Activated gamma-delta T cell treated with Interleukin-2 at 50 U/mL for 16 hours (primary cell): ENCODE results near the gene FBXO38.

Experiments
- DNase-seq: peaks from one replicate; pipeline ENCODE4 v3.0.0-alpha.2; 2020

FBXO38 gene, protein sequence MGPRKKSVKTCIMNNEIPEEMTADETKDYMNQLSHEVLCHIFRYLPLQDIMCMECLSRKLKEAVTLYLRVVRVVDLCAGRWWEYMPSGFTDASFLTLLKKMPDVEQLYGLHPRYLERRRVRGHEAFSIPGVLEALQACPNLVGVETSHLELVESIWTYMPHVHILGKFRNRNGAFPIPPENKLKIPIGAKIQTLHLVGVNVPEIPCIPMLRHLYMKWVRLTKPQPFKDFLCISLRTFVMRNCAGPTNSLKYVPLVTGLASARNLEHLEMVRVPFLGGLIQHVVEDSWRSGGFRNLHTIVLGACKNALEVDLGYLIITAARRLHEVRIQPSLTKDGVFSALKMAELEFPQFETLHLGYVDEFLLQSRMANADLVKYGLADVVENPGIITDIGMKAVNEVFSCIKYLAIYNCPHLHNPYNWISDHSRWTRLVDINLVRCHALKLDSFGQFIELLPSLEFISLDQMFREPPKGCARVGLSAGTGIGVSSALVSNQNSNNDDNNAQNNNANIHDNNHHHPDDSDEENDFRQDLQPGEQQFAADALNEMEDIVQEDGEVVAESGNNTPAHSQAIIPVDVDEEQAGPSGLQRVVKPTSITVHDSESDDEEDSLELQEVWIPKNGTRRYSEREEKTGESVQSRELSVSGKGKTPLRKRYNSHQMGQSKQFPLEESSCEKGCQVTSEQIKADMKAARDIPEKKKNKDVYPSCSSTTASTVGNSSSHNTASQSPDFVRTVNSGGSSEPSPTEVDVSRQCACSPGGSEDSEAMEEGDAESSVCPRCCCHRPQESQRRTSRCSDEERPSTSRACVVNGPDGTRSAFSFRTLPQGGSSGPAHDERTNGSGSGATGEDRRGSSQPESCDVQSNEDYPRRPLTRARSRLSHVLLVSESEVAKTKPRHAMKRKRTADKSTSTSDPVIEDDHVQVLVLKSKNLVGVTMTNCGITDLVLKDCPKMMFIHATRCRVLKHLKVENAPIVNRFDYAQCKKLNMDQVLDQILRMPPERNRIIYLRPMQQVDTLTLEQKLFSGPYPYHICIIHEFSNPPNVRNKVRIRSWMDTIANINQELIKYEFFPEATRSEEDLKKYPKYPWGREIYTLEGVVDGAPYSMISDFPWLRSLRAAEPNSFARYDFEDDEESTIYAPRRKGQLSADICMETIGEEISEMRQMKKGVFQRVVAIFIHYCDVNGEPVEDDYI

DNA sequence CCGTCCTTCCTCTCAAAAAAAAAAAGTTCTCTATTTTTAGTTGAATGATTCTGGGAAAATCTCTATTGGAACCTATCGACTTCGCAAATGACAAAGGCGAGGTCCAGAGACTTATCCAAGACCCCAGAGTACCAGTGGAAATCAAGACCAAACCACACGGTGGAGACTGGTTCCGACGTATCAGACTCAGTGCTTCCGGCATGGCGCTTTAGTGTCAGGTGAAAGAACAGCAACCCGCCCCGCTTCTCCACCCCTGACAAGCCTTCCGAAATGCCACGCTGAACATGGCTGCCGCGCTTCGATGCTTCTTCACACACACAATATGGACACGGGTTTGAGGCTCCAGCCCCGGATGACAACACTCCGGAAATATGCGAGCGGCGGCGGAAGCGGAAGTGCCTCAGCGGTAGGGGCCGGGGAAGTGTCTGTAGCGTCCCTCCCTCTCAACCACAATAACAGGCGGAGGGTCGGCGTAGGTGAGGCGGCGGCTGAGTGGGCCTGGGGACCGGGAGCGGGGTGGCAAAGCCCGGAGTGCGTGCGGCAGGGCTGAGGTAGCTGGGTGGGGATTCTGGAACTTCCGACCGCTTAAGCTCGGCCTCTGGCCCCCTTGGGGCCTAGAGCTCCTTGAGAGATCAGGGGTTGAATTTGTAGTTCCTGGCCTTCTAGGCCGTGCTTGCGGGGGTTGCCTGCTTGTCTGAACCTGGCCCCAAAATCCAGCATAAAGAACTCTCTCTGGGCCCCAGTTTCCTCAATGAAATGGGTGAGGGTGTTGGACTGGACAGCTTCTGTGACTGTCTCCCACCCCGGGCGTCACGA is at the start of gene FBXO38:
TSS of gene FBXO38 (plus strand) at position 395 of the 816 bp plus-strand sequence. CDS start 10,819 bp downstream, outside the sequence.
- peak; percentile 97 for DNase-seq

DNA sequence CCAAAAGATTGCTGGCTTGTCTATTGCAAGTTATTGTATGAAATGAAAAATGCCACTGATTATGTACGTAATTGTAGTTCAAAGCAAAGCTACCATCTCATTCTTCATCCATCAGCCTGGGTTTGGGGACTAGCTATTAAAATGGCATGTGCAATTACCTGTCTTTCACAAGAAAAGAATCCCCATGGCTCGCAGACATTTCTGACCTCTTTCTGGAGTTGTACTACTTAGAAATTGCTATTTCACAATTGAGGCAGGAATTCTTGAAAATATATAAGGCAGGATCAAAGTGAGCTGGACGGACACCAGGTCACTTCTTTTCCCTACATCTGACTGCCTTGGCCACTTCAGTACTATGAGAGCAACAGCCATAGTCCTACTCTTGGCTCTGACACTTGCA is 48.5 kb upstream of the FBXO38 start, which contains the start of gene SPINK9:
TSS of gene SPINK9 (plus strand) at position 301 of the 400 bp plus-strand sequence. CDS start at position 356, 55 bp downstream.
- no peak for DNase-seq

DNA sequence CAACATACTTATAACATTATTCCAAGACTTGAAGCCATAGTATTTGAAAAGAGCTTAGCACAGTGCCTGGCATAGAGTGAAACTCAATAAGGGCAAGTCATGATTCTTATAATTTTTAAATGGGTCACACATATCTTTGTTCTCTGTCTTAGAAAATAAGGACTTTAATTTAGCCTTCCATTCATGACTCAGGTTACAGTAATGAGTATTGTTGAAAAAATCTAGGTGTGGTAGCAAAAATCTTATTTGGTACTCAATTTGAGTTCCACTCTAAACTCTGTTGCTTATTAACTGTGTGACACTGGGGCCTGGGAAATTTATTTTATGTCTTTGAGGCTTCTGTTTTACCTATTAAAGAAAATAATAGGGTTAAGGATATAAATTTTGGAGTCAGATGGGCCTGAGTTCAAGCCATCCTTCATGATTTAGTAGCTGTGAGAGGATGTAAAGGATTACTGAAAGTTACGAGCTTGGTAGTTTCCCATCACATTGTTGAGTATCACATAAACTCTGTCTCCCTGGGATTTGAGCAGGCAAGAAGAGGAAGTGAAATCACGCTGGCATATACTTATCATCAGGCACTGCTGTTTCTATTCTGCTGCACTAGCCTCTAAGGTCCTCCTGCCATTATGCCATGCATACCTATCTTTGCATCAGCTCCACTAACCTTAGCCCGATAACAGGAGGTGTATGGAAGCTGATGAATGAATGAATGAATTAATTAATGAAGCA is 46.9 kb upstream of the FBXO38 start:
- DNase-seq, result no peak

DNA sequence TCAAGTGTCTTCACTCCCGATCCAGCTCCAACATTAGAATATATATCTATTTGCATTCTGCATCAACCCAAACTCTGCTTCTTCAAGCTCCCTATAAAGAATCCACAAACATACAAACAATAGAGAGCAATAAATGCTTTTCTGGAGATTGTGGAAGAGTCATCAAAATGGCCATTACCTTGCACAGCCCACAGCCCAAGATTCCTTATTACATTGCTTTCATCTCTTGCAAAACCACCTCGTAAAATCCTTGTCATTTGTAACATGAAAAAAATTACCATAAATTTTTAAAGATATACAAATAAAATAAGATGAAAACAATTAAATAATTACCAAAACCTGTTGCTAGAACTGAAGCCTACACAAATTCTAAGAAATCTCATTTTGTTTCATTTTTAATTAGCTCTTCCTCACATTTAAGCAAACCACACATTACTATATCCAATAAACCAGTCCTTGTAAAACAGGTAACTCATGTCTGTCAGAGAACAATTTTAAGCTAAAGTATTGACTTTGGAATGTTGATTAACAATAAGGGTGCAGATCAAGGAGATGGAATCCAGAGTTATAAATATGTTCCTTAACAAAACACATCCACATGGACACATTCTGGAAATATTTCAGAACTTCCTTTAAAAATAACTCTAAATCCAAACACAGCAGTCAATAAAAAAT is 41.2 kb upstream of the FBXO38 start:
- no peak for DNase-seq

DNA sequence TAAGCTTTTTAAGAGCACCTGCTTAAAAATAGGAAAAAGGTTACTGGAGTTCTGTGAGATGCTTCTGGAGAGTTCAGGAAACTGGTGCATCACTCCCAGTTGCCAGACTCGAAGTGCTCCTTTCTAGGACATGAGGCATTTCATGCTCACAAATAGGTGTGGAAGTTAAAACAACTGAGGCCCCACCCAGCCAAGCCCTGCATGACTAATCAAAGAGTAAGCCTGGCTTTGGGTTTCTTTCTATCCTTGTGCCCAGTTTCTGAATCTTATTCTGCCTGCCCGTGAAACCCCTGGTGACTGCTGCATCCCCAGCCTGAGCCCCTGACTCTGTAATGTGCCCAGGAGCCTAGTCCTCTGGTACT is 40.7 kb upstream of the FBXO38 start:
- no peak for DNase-seq

DNA sequence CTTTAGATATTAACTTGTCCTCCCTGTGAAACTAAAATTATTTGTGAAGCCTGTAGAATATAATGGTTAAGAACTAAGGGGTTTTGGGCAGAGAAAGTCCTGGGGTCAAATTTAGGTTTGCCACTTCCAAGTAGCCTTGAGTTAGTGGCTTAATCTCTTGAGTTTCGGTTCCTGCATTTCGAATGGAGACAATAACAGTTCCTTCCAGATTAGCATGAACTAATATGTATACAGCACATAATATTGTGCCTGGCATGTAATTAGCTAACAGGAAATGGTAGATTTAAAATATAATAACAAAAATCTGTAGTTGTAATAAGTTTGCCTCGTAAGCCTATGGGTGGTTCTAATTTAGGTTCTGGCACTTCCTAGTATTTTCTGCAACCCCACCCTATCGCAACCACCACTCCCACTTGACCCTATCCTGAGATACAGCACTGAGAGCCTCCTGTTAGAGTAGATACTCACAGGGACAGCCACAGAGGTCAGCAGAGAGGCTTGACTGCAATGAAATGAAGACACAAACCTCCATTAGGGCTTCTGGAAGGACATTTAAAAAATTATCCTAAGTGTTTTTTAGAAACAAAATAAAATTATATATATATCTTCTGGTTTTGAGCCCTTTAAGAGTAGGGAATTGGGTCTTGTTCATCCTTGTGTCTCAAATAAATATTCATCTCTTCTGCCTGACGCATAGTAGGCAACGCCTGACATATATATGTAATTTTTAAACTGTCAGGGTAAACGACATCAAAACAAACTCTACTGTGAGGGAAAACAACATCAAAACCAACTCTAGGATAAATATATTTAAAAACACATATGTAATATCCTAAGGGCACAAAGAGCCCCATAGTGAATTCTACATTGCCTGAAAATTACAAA is 39.9 kb upstream of the FBXO38 start:
- no peak for DNase-seq

DNA sequence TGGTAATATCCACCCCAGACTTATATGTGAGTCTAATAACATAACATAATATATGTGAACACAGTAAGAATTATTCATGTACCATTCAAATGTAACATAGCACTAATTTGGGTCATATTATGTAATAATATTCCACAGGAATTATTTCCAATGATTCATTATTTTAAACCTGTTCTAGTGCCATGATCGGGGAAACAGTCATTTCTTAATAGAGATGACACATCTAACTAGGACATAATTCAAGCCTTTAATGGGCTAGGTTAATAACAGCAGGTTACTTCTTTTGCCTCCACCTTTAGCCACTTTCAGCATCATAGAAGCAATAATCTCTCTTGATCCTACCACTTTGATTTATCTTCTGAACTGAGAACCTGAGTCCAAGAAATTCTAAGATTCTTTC is 36.1 kb upstream of the FBXO38 start:
- no peak for DNase-seq

DNA sequence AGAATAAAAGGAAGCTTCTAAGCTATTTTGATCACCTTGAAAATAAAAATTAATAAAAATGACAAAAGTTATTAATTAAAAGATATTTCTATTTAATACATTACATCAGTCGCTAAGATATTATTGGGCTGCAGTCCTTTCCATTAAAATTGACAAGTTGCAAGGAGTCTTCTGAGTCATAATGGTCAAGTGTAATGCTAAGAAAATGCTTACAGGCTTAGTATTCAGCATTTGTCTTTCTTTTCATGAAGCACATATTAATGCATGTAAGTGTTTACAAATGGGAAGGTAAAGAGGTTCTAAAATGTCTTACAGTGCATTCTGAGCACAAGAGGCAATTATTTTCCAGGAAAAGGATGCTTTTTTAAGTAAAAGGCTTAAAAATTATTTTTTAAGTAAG is 31.1 kb upstream of the FBXO38 start:
- no peak for DNase-seq

DNA sequence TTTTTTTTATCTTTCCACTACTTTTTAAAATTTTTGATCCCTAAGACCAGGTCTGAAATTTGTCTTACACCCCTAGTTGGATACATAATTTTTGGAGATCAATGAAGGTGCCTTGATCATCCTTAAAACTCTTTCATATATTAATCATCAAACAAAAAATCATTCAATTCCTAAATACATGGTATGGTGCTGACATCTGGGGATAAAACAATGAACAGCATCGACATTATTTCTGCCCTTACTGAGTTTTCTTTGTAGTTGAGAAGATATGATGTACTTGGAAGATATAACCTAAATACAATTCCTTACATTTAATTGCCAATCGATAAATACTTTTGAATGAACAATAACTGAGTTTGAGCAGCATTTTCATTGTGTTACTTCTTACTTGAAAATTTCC is 30.1 kb upstream of the FBXO38 start:
- DNase-seq, result no peak

DNA sequence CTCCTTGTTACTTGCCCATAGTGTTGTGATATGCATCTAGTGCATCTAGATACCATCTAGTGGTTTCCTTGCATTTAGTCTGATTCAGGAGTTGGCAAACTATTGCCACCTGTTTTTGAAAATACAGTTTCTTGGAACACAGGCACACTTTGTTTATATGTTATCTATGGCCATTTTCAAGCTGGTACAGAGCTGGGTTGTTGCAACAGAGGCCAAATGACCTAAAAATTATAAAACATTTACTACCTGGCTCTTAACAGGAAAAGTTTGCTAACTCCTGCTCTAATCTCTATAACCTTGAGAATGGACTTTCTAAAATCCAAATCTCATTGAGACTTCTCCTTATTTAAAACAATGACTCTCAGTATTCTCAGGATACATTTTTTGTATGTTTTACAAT is 19.4 kb upstream of the FBXO38 start:
- no peak for DNase-seq

DNA sequence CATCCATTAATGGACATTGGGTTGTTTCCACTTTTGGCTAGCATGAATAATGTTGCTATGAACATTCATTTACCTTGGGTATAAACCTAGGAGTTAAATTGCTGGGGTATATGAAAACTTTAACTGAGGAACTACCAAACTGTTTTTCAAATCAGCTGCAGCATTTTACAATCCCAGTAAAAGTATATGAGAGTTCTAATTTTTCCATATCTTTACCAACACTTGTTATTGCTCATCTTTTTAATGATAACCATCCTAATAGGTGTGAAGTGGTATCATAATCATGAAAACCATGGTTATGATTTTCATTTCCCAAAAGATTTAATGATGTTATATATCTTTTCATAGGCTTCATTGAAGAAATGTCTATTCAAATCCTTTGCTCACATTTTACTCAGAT is 15.5 kb upstream of the FBXO38 start:
- DNase-seq, result no peak

DNA sequence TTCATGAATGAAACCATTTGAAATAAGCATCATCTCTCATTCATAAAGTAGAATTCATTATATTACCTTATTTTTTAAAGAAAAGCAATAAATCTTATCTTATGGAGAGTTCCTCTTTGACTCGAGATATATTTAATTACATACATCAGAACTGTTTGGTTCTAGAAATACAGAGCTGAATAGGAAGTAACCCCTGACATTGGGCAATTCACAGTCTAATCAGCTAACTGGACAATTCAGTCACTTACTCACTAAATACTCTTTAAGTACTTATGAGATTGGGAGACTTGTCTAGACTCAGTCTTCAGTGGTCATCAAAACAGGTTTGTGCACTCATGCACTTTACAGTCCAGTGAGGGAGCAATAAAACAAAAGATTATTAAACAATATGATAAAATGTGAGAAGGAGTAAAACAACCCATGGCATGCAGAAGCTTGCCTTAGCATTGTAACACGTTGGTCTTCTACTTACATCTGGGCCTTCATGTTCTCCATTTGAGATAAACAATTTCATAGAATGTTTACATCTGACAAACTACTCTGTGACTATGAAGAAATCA is 11.5 kb upstream of the FBXO38 start:
- no peak for DNase-seq

DNA sequence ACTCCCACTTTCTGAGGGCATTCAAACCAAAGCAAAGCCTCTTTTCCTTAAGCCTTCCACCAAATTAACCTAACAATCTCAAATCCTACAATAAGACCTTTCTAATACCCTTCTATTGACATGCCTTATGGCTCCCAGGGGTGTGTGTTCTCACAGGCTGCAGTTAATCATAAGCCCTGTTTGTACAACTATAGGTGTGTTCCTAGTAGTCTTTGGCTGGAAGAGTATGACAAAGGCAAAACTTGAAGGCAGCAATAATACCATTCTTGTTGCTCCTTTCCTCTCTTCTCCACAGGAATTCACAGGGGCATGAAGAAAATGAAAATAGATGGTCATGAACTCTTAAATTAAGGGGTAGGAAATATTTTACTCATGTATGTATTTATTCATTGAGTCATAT is 10.9 kb upstream of the FBXO38 start:
- no peak for DNase-seq

DNA sequence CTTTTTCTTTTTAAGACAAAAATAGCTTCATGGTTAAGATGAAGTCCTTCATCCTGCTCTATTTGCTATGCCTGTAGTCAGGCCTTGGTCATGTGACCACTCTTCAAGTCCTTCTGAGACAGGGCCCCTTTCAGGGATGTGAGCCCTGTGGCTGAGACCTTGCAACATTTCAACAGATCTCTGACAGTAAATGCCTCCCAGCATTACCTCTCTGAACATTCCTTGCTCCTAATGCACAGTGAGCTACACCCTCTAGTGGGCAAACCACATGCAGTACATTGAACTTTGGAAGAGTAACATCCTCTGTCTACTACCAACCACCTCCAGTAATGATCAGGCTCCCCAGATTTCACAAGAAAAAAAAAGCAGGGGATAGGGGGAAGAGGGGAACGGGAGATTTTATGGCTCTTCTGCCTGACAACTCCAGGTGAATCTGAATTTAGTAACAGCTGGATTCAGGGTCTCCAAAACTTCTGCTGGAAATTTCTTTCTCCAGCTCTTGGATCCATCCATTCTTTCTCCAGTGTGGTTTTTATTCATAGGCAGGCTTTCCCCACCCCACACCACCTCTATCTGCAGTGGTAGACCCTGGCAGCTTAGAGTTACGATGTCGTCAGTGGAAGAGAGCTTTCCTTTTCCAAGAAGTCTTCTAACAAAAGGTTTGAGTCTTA is 8.9 kb upstream of the FBXO38 start:
- DNase-seq, result peak; percentile 7

DNA sequence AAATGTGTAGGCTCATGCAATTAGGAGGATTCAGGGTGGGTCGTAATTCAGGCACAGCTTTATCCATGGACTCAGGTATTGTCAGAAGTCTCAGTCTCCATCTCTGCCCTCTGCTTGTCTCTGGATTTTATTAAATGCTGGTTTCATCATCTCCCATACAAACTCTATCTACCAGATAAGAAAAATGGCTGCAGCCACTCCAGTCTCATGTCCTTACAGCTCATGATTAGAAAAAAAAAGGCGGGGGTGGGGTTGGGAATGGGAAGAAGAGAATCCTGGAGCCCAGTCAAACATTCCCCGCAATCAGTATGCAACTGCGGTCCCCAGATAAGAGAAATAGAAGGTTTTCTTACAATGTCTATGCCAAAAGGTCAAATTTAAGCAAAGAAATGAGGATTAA is 7.6 kb upstream of the FBXO38 start:
- DNase-seq, result no peak

DNA sequence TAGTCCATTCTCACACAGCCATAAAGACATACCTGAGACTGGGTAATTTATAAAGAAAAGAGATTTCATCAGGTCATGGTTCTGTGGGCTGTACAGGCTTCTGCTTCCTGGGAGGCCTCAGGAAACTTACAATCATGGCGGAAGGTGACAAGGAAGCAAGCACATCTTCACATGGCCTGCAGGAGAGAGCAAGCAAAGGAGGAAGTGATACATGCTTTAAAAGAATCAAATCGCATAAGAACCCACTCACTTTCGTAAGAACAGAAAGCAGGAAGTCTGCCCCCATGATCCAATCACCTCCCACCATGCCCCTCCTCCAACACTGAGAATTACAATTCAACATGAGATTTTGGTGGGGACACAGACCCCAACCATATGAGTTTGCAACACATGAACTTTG is 5.1 kb upstream of the FBXO38 start:
- DNase-seq, result no peak

DNA sequence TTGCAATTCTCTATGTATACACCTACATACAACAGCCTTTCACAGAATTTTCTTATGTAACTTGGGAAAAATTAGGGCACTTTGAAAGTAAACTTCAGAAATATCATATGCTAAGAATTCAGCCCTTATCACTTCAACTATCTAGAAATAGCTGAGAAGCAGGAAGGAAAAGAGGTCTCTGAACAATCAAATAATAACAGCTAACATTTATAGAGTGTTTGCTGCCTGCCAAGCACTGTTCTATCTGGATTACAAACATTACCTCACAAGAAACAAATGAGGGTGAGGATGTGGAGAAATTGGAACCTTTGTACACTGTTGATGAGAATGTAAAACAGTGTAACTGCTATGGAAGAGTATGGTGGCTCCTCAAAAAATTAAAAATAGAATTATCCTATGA is 4.4 kb upstream of the FBXO38 start:
- no peak for DNase-seq

DNA sequence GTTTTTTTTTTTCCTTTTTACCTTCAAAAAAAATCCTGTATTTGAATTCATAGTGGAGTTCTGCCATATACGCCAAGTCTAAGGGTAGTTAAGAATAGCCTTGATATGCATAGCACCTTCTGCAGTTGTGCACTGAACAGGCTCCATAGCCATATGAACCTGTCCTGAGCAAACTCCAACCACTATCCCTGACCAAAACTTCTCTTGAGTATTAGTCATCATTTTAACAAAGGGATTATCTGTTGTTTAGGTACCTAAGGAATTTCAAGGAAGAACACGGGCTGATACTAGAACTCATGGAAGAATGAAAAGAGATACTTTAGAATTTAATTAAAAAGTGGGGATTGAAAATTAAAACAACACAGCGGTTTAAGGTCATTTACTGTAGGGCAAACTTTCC is 1.9 kb upstream of the FBXO38 start:
- no peak for DNase-seq

DNA sequence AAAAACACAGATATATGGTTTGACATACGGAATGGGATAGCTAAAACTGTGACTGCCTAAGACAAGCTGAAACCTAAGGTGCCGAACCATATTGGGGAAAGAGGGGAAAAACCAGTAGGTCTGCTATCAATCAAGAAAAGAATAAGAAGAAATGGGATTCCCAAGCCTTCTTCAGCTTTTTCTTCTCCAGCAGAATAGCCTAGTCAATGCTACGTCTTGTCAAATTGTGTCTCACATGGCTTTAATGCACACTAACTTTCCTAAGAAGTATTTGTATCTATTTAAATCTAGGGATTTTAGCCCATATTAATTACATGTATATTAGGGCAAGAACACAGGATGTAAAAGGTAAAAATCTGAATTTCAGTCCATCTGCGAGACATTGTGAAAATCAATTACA is 797 bp upstream of the FBXO38 start:
- DNase-seq, result no peak
